Activated T-cell treated with anti-CD3 and anti-CD28 coated beads, Interleukin-2, amount 50 U/mL, for 72 hours (primary cell): ENCODE results near the gene PDCD4. TPM values are rescaled to one million over a fixed set of nuclear protein-coding genes. Genes with fewer than 3 reads are reported as not detected.

Experiments used
- ATAC-seq, 2 donors: fragments of 150-1000 bp; cut with Tn5 transposase; replicated peaks in 1 of 2; 2 replicates each; pipeline ENCODE4 v1.10.0; 2021; ENCODE audit warnings: moderate library complexity in 2 of 2, mild to moderate bottlenecking in 1 of 2
- DNase-seq, 2 donors: peaks; one replicate each; pipeline ENCODE4 v3.0.0; 2021 to 2022; ENCODE audit warnings: mixed read lengths in 1 of 2
- H3K27ac Mint-ChIP-seq: one replicate; pipeline ENCODE4 v1.8.0; 2022; ENCODE audit warnings: mild to moderate bottlenecking, moderate library complexity, mixed read lengths
- H3K27me3 Mint-ChIP-seq: one replicate; pipeline ENCODE4 v1.8.0; 2022; ENCODE audit warnings: low read depth, mixed read lengths
- H3K36me3 Mint-ChIP-seq, 2 donors: one replicate each; pipeline ENCODE4 v1.8.0; 2022; ENCODE audit warnings: mixed read lengths in 2 of 2, mild to moderate bottlenecking in 1 of 2; ENCODE audit not compliant: insufficient read depth in 2 of 2
- H3K4me1 Mint-ChIP-seq: one replicate; pipeline ENCODE4 v1.8.0; 2022; ENCODE audit warnings: low read depth, mixed read lengths
- H3K4me3 Mint-ChIP-seq, 2 donors: one replicate each; pipeline ENCODE4 v1.8.0; 2022; ENCODE audit warnings: mild to moderate bottlenecking in 2 of 2, mixed read lengths in 2 of 2, moderate library complexity in 2 of 2
- H3K9me3 Mint-ChIP-seq, 2 donors: one replicate each; pipeline ENCODE4 v1.8.0; 2022; ENCODE audit warnings: mixed read lengths in 2 of 2
- total RNA-seq, 2 donors: library from RNA; stranded (reverse); gene quantifications; one replicate each; pipeline ENCODE4 v1.2.3, GENCODE V29; 2022

The PDCD4 gene
- total RNA-seq, 2 donors from 2014 or later: 340 to 386 TPM

DNA sequence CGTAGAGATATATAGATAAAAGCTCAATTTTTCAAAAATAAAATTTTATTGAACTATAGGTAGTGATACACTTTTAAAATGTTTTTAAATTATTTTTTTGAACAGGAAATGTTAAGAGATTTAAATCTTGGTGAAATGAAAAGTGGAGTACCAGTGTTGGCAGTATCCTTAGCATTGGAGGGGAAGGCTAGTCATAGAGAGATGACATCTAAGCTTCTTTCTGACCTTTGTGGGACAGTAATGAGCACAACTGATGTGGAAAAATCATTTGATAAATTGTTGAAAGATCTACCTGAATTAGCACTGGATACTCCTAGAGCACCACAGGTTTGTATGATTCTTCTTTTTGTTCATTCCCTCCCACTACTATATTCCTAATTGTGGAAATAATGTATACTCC lies 15.8 kb downstream of the PDCD4 start:
- no peak overlapping the region for H3K4me3 Mint-ChIP-seq
- no peaks in the 10 kb centered on the region for H3K27me3 Mint-ChIP-seq
- H3K36me3 Mint-ChIP-seq: peaks cover 14 to 47% of the 10 kb centered on the region in 2 donors
- DNase-seq: no peak
- peak in 1 of 2 donors; percentile 36 for ATAC-seq
- peaks cover 45% of the 10 kb centered on the region for H3K4me1 Mint-ChIP-seq
- no peaks in the 10 kb centered on the region for H3K9me3 Mint-ChIP-seq
- H3K27ac Mint-ChIP-seq: peak overlapping the region; percentile 41

DNA sequence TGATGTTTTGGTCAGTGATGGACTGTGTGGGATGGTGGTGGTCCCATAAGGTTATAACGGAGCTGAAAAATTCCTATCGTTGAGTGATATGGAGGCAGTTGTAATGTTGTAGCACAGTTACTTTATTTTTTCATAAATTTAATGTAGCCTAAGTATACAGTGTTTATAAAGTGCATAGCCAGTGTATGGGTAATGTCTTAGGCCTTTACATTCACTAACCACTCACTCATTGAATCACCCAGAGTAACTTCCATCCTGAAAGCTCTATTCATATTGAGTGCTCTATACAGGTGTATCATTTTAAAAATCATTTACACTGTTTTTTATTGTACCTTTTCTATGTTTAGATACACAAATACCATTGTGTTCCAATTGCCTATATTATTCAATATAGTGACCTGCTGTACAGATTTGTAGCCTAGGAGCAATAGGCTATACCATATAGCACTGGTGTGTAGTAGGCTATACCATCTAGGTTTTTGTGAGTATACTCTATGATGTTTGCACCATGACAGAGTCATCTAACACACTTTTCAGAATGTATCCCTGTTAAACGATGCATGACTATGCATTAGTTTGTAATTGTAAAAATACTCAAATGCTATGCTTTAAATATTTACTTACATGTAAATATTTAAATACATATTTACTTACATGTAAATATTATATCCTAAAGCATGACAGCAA lies 21.0 kb downstream of the PDCD4 start:
- Mint-ChIP-seq H3K4me3 (no peak overlapping the region), H3K36me3 (peaks cover 14 to 43% of the 10 kb centered on the region in 2 donors), H3K27ac (no peak overlapping the region), H3K4me1 (peaks cover 26% of the 10 kb centered on the region), H3K9me3 (no peaks in the 10 kb centered on the region), H3K27me3 (no peaks in the 10 kb centered on the region)
- ATAC-seq: peak; percentile 37 to 56
- no peak for DNase-seq

DNA sequence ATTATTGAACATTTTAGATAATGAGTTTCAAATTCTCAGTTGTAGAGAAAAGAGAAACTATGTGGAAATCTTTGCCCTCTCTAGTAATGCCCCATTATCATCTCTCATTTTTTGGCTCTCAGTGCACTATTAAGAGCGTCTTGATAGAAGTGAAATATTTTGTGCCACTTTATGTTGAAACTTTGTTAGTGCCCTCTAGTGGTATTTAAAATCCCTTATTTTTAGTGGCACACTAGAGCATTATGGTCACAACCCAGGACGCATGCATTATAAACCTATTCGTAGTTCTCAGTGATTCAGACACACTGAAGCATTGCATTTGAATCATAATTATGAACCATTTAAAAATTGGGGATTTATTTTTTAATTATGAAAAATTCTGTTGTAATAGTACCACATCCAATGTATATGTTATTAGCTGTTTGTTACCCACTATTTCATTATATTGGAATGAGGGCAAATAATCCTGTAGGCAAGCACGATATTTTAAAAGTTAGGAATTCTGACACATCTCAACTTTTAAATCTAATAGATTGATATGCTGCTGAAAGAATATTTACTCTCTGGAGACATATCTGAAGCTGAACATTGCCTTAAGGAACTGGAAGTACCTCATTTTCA lies 21.9 kb downstream of the PDCD4 start:
- peaks cover 14 to 47% of the 10 kb centered on the region in 2 donors for H3K36me3 Mint-ChIP-seq
- no peak for DNase-seq
- no peaks in the 10 kb centered on the region for H3K27me3 Mint-ChIP-seq
- H3K9me3 Mint-ChIP-seq: no peaks in the 10 kb centered on the region
- no peak overlapping the region for H3K4me3 Mint-ChIP-seq
- peak; percentile 65 to 77 for ATAC-seq
- H3K27ac Mint-ChIP-seq: no peak overlapping the region
- peaks cover 26% of the 10 kb centered on the region for H3K4me1 Mint-ChIP-seq

DNA sequence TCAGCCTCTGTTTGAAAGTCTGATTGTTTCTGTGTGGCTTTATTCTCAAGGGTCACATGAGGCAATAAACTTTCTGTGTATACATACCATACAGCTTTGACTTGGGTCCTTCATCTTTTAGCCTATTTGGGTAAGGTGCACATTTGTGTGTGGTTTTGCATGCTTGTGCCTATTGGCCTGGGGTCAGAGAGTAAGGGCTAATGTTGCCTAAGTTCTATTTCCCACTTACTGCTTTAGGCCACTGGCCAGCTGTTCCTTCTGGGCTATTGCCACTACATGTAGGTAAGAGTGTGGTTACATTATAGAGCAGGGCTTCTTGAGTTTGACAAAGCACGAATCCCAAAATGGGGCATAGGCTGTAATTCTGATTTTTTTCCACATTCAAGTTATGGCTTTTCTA lies 25.5 kb downstream of the PDCD4 start:
- DNase-seq: no peak
- Mint-ChIP-seq H3K9me3 (no peaks in the 10 kb centered on the region), H3K4me3 (no peak overlapping the region), H3K27ac (no peak overlapping the region), H3K27me3 (no peaks in the 10 kb centered on the region), H3K36me3 (peaks cover 12 to 33% of the 10 kb centered on the region in 2 donors), H3K4me1 (peaks cover 40% of the 10 kb centered on the region)
- no peak for ATAC-seq

DNA sequence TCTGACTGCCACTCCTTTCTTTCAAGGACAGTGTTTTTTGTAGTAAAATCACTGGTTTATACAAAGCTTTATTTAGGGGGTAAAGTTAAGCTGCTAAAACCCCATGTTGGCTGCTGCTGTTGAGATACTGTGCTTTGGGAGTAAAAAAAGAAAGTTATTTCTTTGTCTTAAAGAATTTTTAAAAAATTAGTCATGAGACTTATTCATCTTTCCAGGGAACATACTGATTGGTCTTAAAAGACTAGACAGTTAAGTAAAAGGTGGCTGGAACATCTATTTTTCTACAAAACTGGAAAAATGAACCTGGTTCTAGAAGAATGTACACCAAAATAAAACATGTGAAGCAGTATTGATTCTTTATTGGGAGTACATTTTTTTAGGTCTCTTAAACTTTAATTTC lies 26.7 kb downstream of the PDCD4 start:
- Mint-ChIP-seq H3K36me3 (peaks cover 16 to 38% of the 10 kb centered on the region in 2 donors), H3K27me3 (no peaks in the 10 kb centered on the region), H3K9me3 (no peaks in the 10 kb centered on the region), H3K27ac (peak overlapping the region; percentile 50), H3K4me3 (no peak overlapping the region), H3K4me1 (peaks cover 45% of the 10 kb centered on the region)
- DNase-seq (no peak), ATAC-seq (no peak)

DNA sequence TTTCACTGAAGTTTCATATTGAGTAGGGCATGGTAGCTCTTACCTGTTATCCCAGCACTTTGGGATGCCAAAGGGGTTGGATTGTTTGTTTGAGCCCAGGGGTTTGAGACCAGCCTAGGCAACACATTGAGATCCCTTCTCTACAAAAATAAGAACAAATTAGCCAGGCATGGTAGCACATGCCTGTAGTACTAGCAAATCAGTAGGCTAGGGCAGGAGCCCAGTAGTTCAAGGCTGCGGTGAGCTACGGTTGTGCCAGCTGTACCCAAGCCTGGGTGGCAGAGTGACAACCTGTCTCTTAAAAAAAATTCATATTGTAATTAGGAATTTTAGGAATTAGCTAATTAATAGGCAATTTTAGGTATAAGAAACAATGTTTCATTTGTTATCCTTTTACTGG lies 29.3 kb downstream of the PDCD4 start:
- DNase-seq: no peak
- Mint-ChIP-seq H3K27me3 (no peaks in the 10 kb centered on the region), H3K9me3 (no peaks in the 10 kb centered on the region), H3K4me3 (no peak overlapping the region), H3K27ac (peak overlapping the region; percentile 42), H3K4me1 (peaks cover 44% of the 10 kb centered on the region), H3K36me3 (peaks cover 6 to 35% of the 10 kb centered on the region in 2 donors)
- ATAC-seq: no peak

DNA sequence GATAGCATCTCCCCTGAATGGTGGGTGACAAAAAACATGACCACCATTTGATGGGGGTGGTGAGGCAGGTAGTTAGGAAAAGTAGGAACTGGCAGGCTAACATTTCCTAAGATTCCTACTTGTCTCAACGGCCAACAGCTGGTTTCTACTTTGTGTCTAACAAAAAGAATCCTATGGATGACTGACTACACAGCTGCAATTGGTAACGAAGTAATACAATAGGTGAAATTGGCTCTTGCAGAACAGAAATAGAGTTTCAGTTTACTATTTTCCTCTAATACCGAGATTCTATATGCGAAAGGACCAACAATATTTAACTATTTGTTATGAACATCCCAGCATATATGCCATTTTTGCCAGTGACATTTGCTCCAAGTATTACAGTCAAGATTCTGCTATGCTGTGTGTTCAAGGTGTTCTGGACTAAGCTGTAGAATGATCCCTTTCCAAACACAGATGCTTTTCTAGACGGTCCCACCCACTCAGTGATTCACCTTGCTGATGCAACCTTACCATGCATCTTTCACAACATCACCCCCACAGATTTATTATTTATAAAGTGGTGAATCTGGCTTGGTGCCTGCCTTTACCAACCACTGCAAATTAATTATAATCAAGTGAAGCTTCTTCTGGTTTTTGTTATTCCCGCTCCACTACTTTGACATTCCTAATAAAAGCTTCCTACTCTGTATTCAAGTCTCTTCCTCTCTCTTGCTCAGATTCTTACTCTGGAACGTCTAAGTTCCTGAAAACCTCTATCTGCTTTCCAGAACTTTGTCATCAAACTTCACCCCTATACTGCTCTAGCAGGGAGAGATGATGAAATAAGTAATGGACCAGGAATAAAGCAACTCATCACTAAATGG lies 30.5 kb downstream of the PDCD4 start:
- Mint-ChIP-seq H3K4me3 (peak overlapping the region; percentile 75 to 89), H3K27me3 (no peaks in the 10 kb centered on the region), H3K4me1 (peaks cover 44% of the 10 kb centered on the region), H3K27ac (peak overlapping the region; percentile 93), H3K9me3 (no peaks in the 10 kb centered on the region), H3K36me3 (peaks cover 6 to 32% of the 10 kb centered on the region in 2 donors)
- peak; percentile 69 to 71 for ATAC-seq
- DNase-seq: peak; percentile 62 to 68

DNA sequence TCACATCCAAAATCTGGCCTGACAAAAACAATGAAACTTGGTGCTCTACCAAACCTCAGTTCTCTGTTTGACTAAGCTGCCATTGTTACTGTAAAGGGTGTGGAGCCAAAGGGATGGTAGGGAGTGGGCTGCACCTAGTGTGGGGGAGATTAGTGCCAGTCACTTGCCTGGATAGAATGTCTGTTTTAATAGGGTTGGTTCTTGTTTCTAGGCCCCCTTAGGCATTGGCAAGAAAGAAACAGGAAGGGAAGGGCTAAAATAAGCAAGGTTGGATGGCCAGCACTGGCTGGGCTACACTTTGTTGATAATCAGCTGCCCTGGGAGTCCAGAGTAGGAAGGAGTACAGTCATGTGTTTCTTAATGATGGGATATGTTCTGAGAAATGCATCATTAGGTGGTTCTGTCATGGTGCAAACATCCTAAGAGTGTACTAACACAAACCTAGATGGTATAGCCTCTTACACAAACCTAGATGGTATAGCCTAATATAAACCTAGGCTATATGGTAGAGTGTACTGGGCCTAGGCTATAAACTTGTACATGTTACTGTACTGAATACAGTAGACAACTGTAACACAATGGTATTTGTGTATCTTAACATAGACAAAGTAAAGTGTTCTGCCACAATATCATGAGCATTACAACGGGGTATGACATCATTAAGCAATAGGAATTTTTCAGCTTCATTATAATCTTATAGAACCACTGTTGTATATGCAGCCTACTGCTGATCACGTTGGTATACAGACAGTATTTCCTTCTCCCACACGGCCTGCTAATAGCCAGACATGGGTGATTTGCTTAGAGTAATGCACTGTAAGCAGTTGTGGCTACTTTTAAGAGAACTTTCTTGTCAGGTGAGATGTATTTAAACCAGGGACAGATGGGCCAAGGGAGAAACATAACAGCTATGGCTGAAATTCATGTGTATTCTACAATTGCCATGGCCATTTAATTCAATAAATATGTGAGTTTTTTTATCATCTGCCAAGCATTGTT lies 31.9 kb downstream of the PDCD4 start:
- Mint-ChIP-seq H3K36me3 (peaks cover 8 to 24% of the 10 kb centered on the region in 2 donors), H3K27me3 (no peaks in the 10 kb centered on the region), H3K9me3 (no peaks in the 10 kb centered on the region), H3K4me1 (peaks cover 48% of the 10 kb centered on the region), H3K27ac (peak overlapping the region; percentile 93), H3K4me3 (peak overlapping the region; percentile 75 to 89)
- DNase-seq (peak; percentile 63 to 66), ATAC-seq (peak; percentile 86)

DNA sequence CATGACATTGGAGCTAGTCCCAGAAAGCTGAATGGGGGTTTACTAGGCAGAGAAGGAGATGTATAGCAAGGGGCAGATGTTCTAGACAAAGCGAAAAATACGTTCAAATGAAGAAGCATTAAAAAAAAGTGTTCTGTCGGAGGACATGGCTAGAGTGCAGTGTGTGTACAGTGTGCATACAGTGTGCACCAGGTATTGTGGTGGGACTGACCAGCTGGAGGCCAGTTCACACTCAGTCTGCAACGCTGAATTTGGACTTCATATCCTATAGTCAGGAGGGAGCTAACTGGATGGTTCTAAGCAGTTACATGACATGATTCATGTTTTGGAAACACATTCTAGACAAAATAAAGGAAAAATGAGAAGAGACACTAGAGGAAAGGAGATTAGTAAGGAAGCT lies 38.4 kb downstream of the PDCD4 start:
- H3K27me3 Mint-ChIP-seq: no peaks in the 10 kb centered on the region
- H3K4me3 Mint-ChIP-seq: no peak overlapping the region
- peaks cover 4% of the 10 kb centered on the region in 2 donors for H3K36me3 Mint-ChIP-seq
- no peak for DNase-seq
- no peaks in the 10 kb centered on the region for H3K9me3 Mint-ChIP-seq
- peaks cover 6% of the 10 kb centered on the region for H3K4me1 Mint-ChIP-seq
- peak overlapping the region; percentile 69 for H3K27ac Mint-ChIP-seq
- ATAC-seq: peak; percentile 16 to 24

DNA sequence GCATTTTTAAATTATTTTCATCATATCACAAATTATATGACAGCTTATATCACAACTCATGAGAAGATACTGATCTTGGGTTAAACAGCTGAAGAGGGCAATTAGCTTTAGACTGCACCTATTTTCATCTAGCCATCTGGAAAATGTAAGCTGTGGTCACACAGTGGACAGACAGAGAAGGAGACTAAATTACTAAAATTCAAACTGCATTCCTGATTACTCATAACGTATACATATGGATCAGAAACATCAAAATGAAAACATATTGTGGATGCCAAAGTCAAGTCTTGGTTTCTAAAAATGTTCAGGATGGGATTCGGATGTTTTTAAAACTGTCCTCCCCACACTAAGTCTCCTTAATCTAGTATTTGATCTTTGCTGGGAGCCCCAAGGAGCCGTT lies 40.6 kb downstream of the PDCD4 start:
- Mint-ChIP-seq H3K27ac (peak overlapping the region; percentile 69), H3K4me1 (peaks cover 18% of the 10 kb centered on the region), H3K27me3 (no peaks in the 10 kb centered on the region), H3K9me3 (no peaks in the 10 kb centered on the region), H3K4me3 (no peak overlapping the region), H3K36me3 (peaks cover 2 to 4% of the 10 kb centered on the region in 2 donors)
- DNase-seq (no peak), ATAC-seq (no peak)

DNA sequence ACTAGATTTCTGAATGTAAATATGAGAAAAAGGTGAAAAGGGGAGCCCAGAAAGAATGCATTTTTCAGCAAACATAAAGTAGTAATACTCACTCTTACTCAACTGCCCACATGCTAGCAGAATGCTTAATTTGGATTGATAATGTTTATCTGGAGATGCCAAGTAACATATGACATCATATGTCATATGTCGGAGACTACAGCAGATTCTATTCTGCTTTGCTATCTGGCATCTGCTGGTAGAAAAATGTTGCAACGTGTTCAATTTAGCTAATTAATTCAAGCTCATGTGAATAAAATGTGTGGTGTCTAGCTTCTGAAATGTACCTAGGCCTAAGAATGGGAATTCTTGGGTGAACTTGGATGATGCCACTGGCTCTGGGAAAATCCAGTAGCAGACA lies 42.7 kb downstream of the PDCD4 start:
- H3K4me1 Mint-ChIP-seq: peaks cover 21% of the 10 kb centered on the region
- DNase-seq (no peak), ATAC-seq (no peak)
- no peaks in the 10 kb centered on the region for H3K27me3 Mint-ChIP-seq
- peaks cover 4 to 5% of the 10 kb centered on the region in 2 donors for H3K36me3 Mint-ChIP-seq
- no peaks in the 10 kb centered on the region for H3K9me3 Mint-ChIP-seq
- H3K27ac Mint-ChIP-seq: peak overlapping the region; percentile 23
- H3K4me3 Mint-ChIP-seq: no peak overlapping the region

DNA sequence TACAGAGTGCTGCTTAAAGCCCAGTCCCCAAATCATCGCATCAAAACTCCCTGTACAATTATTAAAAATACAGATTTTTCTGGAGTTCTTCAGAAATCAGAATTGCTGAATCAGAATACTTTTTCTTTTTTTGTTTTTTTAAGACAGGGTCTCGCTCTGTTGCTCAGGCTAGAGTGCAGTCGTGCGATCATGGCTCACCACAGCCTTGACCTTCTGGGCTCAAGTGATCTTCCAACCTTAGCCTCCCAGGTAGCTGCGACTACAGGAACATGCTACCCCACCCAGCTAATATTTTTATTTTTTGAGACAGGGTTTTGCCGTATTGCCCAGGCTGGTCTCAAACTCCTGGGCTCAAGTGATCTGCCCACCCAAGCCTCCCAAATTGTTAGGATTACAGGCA lies 43.3 kb downstream of the PDCD4 start:
- Mint-ChIP-seq H3K4me3 (no peak overlapping the region), H3K27me3 (no peaks in the 10 kb centered on the region), H3K36me3 (peaks cover 4 to 5% of the 10 kb centered on the region in 2 donors), H3K4me1 (peaks cover 21% of the 10 kb centered on the region), H3K27ac (no peak overlapping the region), H3K9me3 (no peaks in the 10 kb centered on the region)
- DNase-seq (no peak), ATAC-seq (no peak)
